ENCODE data around the gene TUT7.
"Not testable (repeated sequence)": the region's sequence is repeated elsewhere in the genome, so short reads cannot be mapped to it uniquely, and the experiment has no call there.

Gene TUT7

GRCh38 chr9:86354011-86354817 lies at the start of gene TUT7:
TSS of gene TUT7 (minus strand) at chr9:86354410. CDS start at chr9:86353199, 1,211 bp downstream.
- DNase-seq = peak; percentile 99

- DNase-seq = no peak
Measured at GRCh38 chr9:86402591-86402990, 48.4 kb upstream of the TUT7 start.

- DNase-seq = no peak
Measured at GRCh38 chr9:86396412-86396811, 42.2 kb upstream of the TUT7 start.

- DNase-seq = not testable (repeated sequence)
Measured at GRCh38 chr9:86390184-86390583, 36.0 kb upstream of the TUT7 start.

- DNase-seq = no peak
Measured at GRCh38 chr9:86389628-86390027, 35.4 kb upstream of the TUT7 start.

- DNase-seq = no peak
Measured at GRCh38 chr9:86387376-86387775, 33.2 kb upstream of the TUT7 start.

GRCh38 chr9:86383000-86383399 lies 28.8 kb upstream of the TUT7 start:
- not testable (repeated sequence) for DNase-seq

- DNase-seq = no peak
Measured at GRCh38 chr9:86376016-86376415, 21.8 kb upstream of the TUT7 start.

GRCh38 chr9:86369810-86370209 lies 15.6 kb upstream of the TUT7 start:
- no peak for DNase-seq

- DNase-seq = no peak
Measured at GRCh38 chr9:86368871-86369521, 14.8 kb upstream of the TUT7 start.

GRCh38 chr9:86361176-86361575 lies 7.0 kb upstream of the TUT7 start:
- DNase-seq = no peak

- no peak for DNase-seq
Measured at GRCh38 chr9:86359151-86359879, 5.1 kb upstream of the TUT7 start.

GRCh38 chr9:86356871-86357866 lies 3.0 kb upstream of the TUT7 start:
- no peak for DNase-seq

GRCh38 chr9:86355814-86356213 lies 1.6 kb upstream of the TUT7 start:
- no peak for DNase-seq

- no peak for DNase-seq
Measured at GRCh38 chr9:86354818-86355309, 654 bp upstream of the TUT7 start.

- DNase-seq = peak; percentile 75
Measured at GRCh38 chr9:86353655-86354010, 577 bp downstream of the TUT7 start.

GRCh38 chr9:86352440-86353077 lies 1.7 kb downstream of the TUT7 start:
- DNase-seq = no peak

GRCh38 chr9:86351880-86352279 lies 2.3 kb downstream of the TUT7 start:
- DNase-seq = no peak

GRCh38 chr9:86350006-86350760 lies 4.0 kb downstream of the TUT7 start:
- no peak for DNase-seq

GRCh38 chr9:86349271-86349670 lies 4.9 kb downstream of the TUT7 start:
- DNase-seq = no peak

- no peak for DNase-seq
Measured at GRCh38 chr9:86347991-86348390, 6.2 kb downstream of the TUT7 start.
